M059J (cell line): ENCODE data around the gene ECM1. TPM values are rescaled to one million over a fixed set of nuclear protein-coding genes. Genes with fewer than 3 reads are reported as not detected.

ENCODE experiments used
- DNase-seq: peaks from one replicate; pipeline ENCODE4 v3.0.0-alpha.2; 2012; ENCODE audit warnings: low read depth
- total RNA-seq: library from RNA; depleted of rRNA; stranded (reverse); fragments of >200 nt; shearing (Covaris generic); gene quantifications from 2 replicates; pipeline ENCODE4 v1.2.3, GENCODE V29; 2014

The ECM1 gene
- total RNA-seq, 1 experiment from 2014 or later = 55.8 TPM

- no peak for DNase-seq
These were observed 35.7 kb downstream of the ECM1 start for GRCh38 chr1:150543500-150544143.

GRCh38 chr1:150544204-150544603 lies 36.3 kb downstream of the ECM1 start:
- no peak for DNase-seq

- DNase-seq = no peak
These were observed 37.6 kb downstream of the ECM1 start for GRCh38 chr1:150545486-150546032.

GRCh38 chr1:150546294-150546937 lies 38.5 kb downstream of the ECM1 start:
- DNase-seq = no peak

- DNase-seq = no peak
These were observed 40.4 kb downstream of the ECM1 start for GRCh38 chr1:150548324-150548631.

- peak; percentile 82 for DNase-seq
These were observed 41.0 kb downstream of the ECM1 start, which contains the start of gene ADAMTSL4 for GRCh38 chr1:150548632-150549495. Gene ADAMTSL4 (plus strand): TSS chr1:150549408. CDS start chr1:150552289, 2,881 bp downstream.

GRCh38 chr1:150549496-150550221 lies 41.8 kb downstream of the ECM1 start:
- no peak for DNase-seq

- peak; percentile 64 for DNase-seq
These were observed 42.5 kb downstream of the ECM1 start for GRCh38 chr1:150550222-150551050.

GRCh38 chr1:150551051-150551783 lies 43.3 kb downstream of the ECM1 start:
- DNase-seq = no peak

GRCh38 chr1:150551784-150552127 lies 43.8 kb downstream of the ECM1 start:
- DNase-seq = no peak

GRCh38 chr1:150552128-150552910 lies 44.4 kb downstream of the ECM1 start:
- DNase-seq = peak; percentile 83

- DNase-seq = no peak
These were observed 45.0 kb downstream of the ECM1 start for GRCh38 chr1:150552911-150553289.

GRCh38 chr1:150553392-150554085 lies 45.6 kb downstream of the ECM1 start:
- no peak for DNase-seq

GRCh38 chr1:150554086-150554452 lies 46.2 kb downstream of the ECM1 start:
- DNase-seq = no peak

GRCh38 chr1:150555198-150555970 lies 47.5 kb downstream of the ECM1 start:
- no peak for DNase-seq

- DNase-seq = no peak
These were observed 48.3 kb downstream of the ECM1 start for GRCh38 chr1:150555971-150556865.

GRCh38 chr1:150557065-150557600 lies 49.2 kb downstream of the ECM1 start:
- DNase-seq = no peak
